AG04450 (cell line): ENCODE data around the gene TMEM39B. TPM values are rescaled to one million over a fixed set of nuclear protein-coding genes. Genes with fewer than 3 reads are reported as not detected.

Experiments used
- CTCF ChIA-PET: fragments of 300-600, 350-600 bp; formaldehyde crosslinking; extraction: SDS; loops from one replicate; lab custom pipeline; 2022; ENCODE audit warnings: antibody characterized with exemption, inconsistent platforms; lab: Charles Lee
- POLR2A ChIA-PET: fragments of 350-600 bp; formaldehyde crosslinking; extraction: SDS; loops from one replicate; lab custom pipeline; 2021; ENCODE audit warnings: antibody characterized with exemption, inconsistent platforms; lab: Yijun Ruan, JAX
- DNase-seq: peaks from one replicate; pipeline ENCODE4 v3.0.0-alpha.2; 2011; ENCODE audit warnings: low read depth, low spot score
- H3K27ac ChIP-seq: one replicate; pipeline ENCODE4 v1.5.1; 2012; ENCODE audit warnings: low read depth, low read length, control low read depth
- H3K27me3 ChIP-seq: one replicate; pipeline ENCODE4 v1.6.0; 2012; ENCODE audit warnings: low read length; ENCODE audit not compliant: control insufficient read depth, insufficient read depth
- H3K4me3 ChIP-seq: 2 replicates; pipeline ENCODE4 v1.5.1; 2011; ENCODE audit warnings: mild to moderate bottlenecking, low read depth, low read length, control low read depth
- H3K9me3 ChIP-seq: 2 replicates; pipeline ENCODE4 v1.5.1; 2012; ENCODE audit warnings: low read length; ENCODE audit not compliant: control insufficient read depth, insufficient read depth
- CTCF ChIP-seq: IDR thresholded peaks from 2 replicates; pipeline ENCODE4 v1.5.1; 2011; ENCODE audit warnings: low read depth, low read length, control low read depth, inconsistent platforms
- polyA minus RNA-seq: library from RNA; depleted of rRNA, polyadenylated mRNA; stranded (reverse); fragments of >200 nt; gene quantifications from 2 replicates; pipeline ENCODE4 v1.2.3, GENCODE V29; 2011; rRNA and poly(A)+ RNA removed
- polyA plus RNA-seq: library from polyadenylated mRNA; depleted of rRNA; stranded (reverse); fragments of >200 nt; gene quantifications from 2 replicates; pipeline ENCODE4 v1.2.3, GENCODE V29; 2011; rRNA removed

The TMEM39B gene
- 16.2 and 21.0 TPM in 2 replicates for polyA plus RNA-seq
- 26.9 and 37.1 TPM in 2 replicates for polyA minus RNA-seq

GRCh38 chr1:32072622-32073298 is at the start of gene TMEM39B:
TSS of gene TMEM39B (plus strand) at chr1:32072939. CDS start at chr1:32073048, 109 bp downstream.
- no peak for TF ChIP-seq CTCF
- peak within 1 kb of the TSS; percentile 90 for H3K4me3 ChIP-seq
- no peaks in the 10 kb centered on the region for H3K9me3 ChIP-seq
- DNase-seq, result peak; percentile 88
- ChIA-PET POLR2A (interaction anchor here (0.5 to 2.2 kb wide), 19 partner anchors 10 to 1369 kb away, joined by 3 to 18 read pairs (median 7); partner anchors contain the start of genes CCDC28B, KHDRBS1, KPNA6 and TXLNA), CTCF (interaction anchor here (0.6 to 2.9 kb wide), 15 partner anchors 9 to 652 kb away, joined by 3 to 20 read pairs (median 4); partner anchors contain the start of gene KPNA6)
- no peaks in the 10 kb centered on the region for H3K27me3 ChIP-seq
- H3K27ac ChIP-seq, result peak within 1 kb of the TSS; percentile 96

DNA sequence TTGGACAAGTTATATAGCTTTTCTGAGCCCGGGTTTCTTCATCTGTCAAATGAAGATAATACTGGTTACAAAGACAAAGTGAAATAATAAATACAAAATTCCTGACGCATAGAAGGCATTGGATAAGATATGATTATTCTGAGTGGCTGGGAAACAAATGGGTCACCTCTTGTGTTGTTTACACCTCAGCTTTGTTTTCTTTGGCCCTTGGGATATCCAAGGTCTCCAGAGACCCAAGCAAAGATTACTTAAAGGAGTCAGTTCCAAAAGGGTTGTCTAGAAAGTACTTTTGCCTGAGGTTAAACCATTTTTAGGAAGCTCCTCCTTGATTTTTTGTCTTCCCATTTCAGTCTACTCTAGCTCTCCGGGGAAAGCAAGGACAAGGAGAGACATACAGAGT is 49.4 kb upstream of the TMEM39B start:
- TF ChIP-seq CTCF, result no peak
- H3K4me3 ChIP-seq, result no peak overlapping the region
- ChIA-PET CTCF (interaction anchor here (0.9 kb wide), 1 partner anchor 59 kb away, joined by 3 read pairs; no protein-coding TSS in a partner anchor), POLR2A (interaction anchor here (0.7 to 1.3 kb wide), 2 partner anchors 10 to 68 kb away, joined by 3 to 5 read pairs; partner anchors contain the start of gene KHDRBS1)
- no peaks in the 10 kb centered on the region for H3K27me3 ChIP-seq
- H3K9me3 ChIP-seq, result no peaks in the 10 kb centered on the region
- H3K27ac ChIP-seq, result no peak overlapping the region
- DNase-seq, result no peak

- CTCF ChIA-PET, result no interaction called here
- no peak overlapping the region for H3K4me3 ChIP-seq
Measured at GRCh38 chr1:32025515-32025914, 47.2 kb upstream of the TMEM39B start.

DNA sequence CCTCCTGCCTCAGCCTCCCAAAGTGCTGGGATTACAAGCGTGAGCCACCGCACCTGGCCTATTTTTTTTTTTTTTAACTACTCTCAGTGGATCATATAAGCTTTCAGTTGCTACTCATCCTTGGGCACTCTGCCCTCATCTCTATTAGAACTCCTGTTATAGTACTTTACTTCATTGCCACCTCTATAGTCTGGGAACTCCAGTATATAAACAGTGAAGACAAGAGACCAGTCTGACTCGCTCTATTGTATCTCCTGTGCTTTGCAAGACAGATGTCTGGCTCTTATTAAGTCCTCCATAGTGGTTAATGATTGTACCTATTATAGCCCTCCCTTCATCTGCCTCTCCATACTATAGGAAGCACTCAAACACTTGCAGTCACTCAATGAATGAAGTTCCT is 44.0 kb upstream of the TMEM39B start:
- Histone ChIP-seq H3K4me3 (no peak overlapping the region), H3K27ac (no peak overlapping the region), H3K27me3 (no peaks in the 10 kb centered on the region), H3K9me3 (no peaks in the 10 kb centered on the region)
- POLR2A ChIA-PET, result no interaction called here
- no peak for DNase-seq
- no peak for TF ChIP-seq CTCF
- CTCF ChIA-PET, result no interaction called here

More at GRCh38 chr1:32025515-32025914, 47.2 kb upstream of the TMEM39B start:
- H3K27me3 ChIP-seq, result no peaks in the 10 kb centered on the region
- DNase-seq, result no peak
- H3K27ac ChIP-seq, result no peak overlapping the region
- TF ChIP-seq CTCF, result no peak
- no peaks in the 10 kb centered on the region for H3K9me3 ChIP-seq
- POLR2A ChIA-PET, result no interaction called here
